ENCODE results near the gene UQCRQ. TPM values are rescaled to one million over a fixed set of nuclear protein-coding genes. Genes with fewer than 3 reads are reported as not detected.

The UQCRQ gene
- polyA plus RNA-seq, 2 of the 4 experiments (the other 2 are of a cell fraction) = 441 to 500 TPM

- FAIRE-seq (no peak), DNase-seq (ENCODE audit: low read depth in 1 of 2, low spot score in 1 of 2) (no peak), ATAC-seq (peak in 1 of 2 experiments; percentile 45; a peak in 2 of 6 replicates)
- Histone ChIP-seq H3K27ac (no peak overlapping the region), H3K9me3 (no peaks in the 10 kb centered on the region), H3K4me2 (no peak overlapping the region), H3K4me3 (no peak overlapping the region), H3K4me1 (no peaks in the 10 kb centered on the region)
- ChIA-PET POLR2A (no interaction called here), CTCF (interaction anchor here (0.7 kb wide), 2 partner anchors 9 to 164 kb away, joined by 3 read pairs; no protein-coding TSS in a partner anchor)
- WGBS (ENCODE audit: missing lambda C conversion rate) = 95% methylated on average over 3 of the region's 3 CpGs
- TF ChIP-seq TP53 (CRISPR knock-in tag; IDR thresholded peaks at IDR 0.05) (no peak), HDAC2 (IDR thresholded peaks at IDR 0.05) (no peak), HMGXB4 (CRISPR knock-in tag; IDR thresholded peaks at IDR 0.05; ENCODE audit: borderline replicate concordance) (no peak), RARB (CRISPR knock-in tag; IDR thresholded peaks at IDR 0.05) (no peak), REST (IDR thresholded peaks at IDR 0.05) (no peak), RAD21 (conservative IDR thresholded peaks at IDR 0.05 in 1 of 2, IDR thresholded peaks at IDR 0.05 in 1 of 2) (no peak), FOSB (CRISPR knock-in tag; IDR thresholded peaks at IDR 0.05) (no peak), EHMT2 (IDR thresholded peaks at IDR 0.05; ENCODE audit: low read depth) (no peak), E2F6 (IDR thresholded peaks at IDR 0.05; ENCODE audit: borderline replicate concordance, low read depth) (no peak), JUNB (IDR thresholded peaks at IDR 0.05) (no peak), BHLHE40 (IDR thresholded peaks at IDR 0.05; ENCODE audit: low read depth, low read length) (no peak), FOXS1 (CRISPR knock-in tag; IDR thresholded peaks at IDR 0.05) (no peak), CBX2 (IDR thresholded peaks at IDR 0.05; ENCODE audit: borderline replicate concordance, low read depth) (no peak), PHF8 (IDR thresholded peaks at IDR 0.05; ENCODE audit: borderline replicate concordance, low read depth) (no peak), ZC3H11A (IDR thresholded peaks at IDR 0.05) (no peak), CHD4 (IDR thresholded peaks at IDR 0.05; ENCODE audit: borderline replicate concordance) (no peak), SREBF2 (IDR thresholded peaks at IDR 0.05) (no peak)
These were observed 49.6 kb downstream of the UQCRQ start for GRCh38 chr5:132916086-132916485.

Small RNA genes lying within 50 kb of the gene (small RNA-seq; reads per million reads assigned to genes)
- gene RNA5SP192 = 0 reads per million in 6 experiments

Other genes with a start within 250 kb of the UQCRQ start
- not detected in 2 replicates for gene IL13, start 208.5 kb upstream of the UQCRQ start, polyA plus RNA-seq (2011; rRNA removed)
- 0.08 to 0.13 TPM in 2 of 3 replicates, not detected in the other for gene IL13, start 208.5 kb upstream of the UQCRQ start, polyA plus RNA-seq (2017; fragmentation: RNase III; extraction: RNeasy Plus Mini Kit Qiagen cat#74134 plus additional on column Dnase treatment)
- not detected in 2 replicates for gene IL4, start 192.7 kb upstream of the UQCRQ start, polyA plus RNA-seq (2011; rRNA removed)
- not detected in 3 replicates for gene IL4, start 192.7 kb upstream of the UQCRQ start, polyA plus RNA-seq (2017; fragmentation: RNase III; extraction: RNeasy Plus Mini Kit Qiagen cat#74134 plus additional on column Dnase treatment)
- 17.2 and 20.5 TPM in 2 replicates for gene KIF3A, start 129.1 kb upstream of the UQCRQ start, polyA plus RNA-seq (2011; rRNA removed)
- 12.8 to 15.6 TPM (median 13.8 TPM) in 3 replicates for gene KIF3A, start 129.1 kb upstream of the UQCRQ start, polyA plus RNA-seq (2017; fragmentation: RNase III; extraction: RNeasy Plus Mini Kit Qiagen cat#74134 plus additional on column Dnase treatment)
- 0.17 and 0.33 TPM in 2 replicates for gene CCNI2, start 119.2 kb upstream of the UQCRQ start, polyA plus RNA-seq (2011; rRNA removed)
- 0.07 to 0.26 TPM (median 0.17 TPM) in 3 replicates for gene CCNI2, start 119.2 kb upstream of the UQCRQ start, polyA plus RNA-seq (2017; fragmentation: RNase III; extraction: RNeasy Plus Mini Kit Qiagen cat#74134 plus additional on column Dnase treatment)
- gene SEPTIN8, start 89.4 kb upstream of the UQCRQ start, polyA plus RNA-seq (2011; rRNA removed) = 29.2 and 29.6 TPM in 2 replicates
- gene SEPTIN8, start 89.4 kb upstream of the UQCRQ start, polyA plus RNA-seq (2017; fragmentation: RNase III; extraction: RNeasy Plus Mini Kit Qiagen cat#74134 plus additional on column Dnase treatment) = 19.0 to 21.7 TPM (median 20.8 TPM) in 3 replicates
- 0.07 and 0.10 TPM in 2 replicates for gene SOWAHA, start 53.3 kb upstream of the UQCRQ start, polyA plus RNA-seq (2011; rRNA removed)
- 0.03 to 0.08 TPM (median 0.06 TPM) in 3 replicates for gene SOWAHA, start 53.3 kb upstream of the UQCRQ start, polyA plus RNA-seq (2017; fragmentation: RNase III; extraction: RNeasy Plus Mini Kit Qiagen cat#74134 plus additional on column Dnase treatment)
- 3.5 and 4.5 TPM in 2 replicates for gene SHROOM1, start 36.0 kb upstream of the UQCRQ start, polyA plus RNA-seq (2011; rRNA removed)
- 5.4 to 7.2 TPM (median 6.0 TPM) in 3 replicates for gene SHROOM1, start 36.0 kb upstream of the UQCRQ start, polyA plus RNA-seq (2017; fragmentation: RNase III; extraction: RNeasy Plus Mini Kit Qiagen cat#74134 plus additional on column Dnase treatment)
- 0.83 and 0.85 TPM in 2 replicates for gene GDF9, start 173 bp upstream of the UQCRQ start, polyA plus RNA-seq (2011; rRNA removed)
- 0.25 to 0.49 TPM (median 0.37 TPM) in 3 replicates for gene GDF9, start 173 bp upstream of the UQCRQ start, polyA plus RNA-seq (2017; fragmentation: RNase III; extraction: RNeasy Plus Mini Kit Qiagen cat#74134 plus additional on column Dnase treatment)
- gene LEAP2, start 7.0 kb downstream of the UQCRQ start, polyA plus RNA-seq (2011; rRNA removed) = 4.1 and 4.8 TPM in 2 replicates
- 1.6 to 2.1 TPM (median 2.0 TPM) in 3 replicates for gene LEAP2, start 7.0 kb downstream of the UQCRQ start, polyA plus RNA-seq (2017; fragmentation: RNase III; extraction: RNeasy Plus Mini Kit Qiagen cat#74134 plus additional on column Dnase treatment)
- 43.5 and 52.7 TPM in 2 replicates for gene AFF4, start 97.0 kb downstream of the UQCRQ start, polyA plus RNA-seq (2011; rRNA removed)
- gene AFF4, start 97.0 kb downstream of the UQCRQ start, polyA plus RNA-seq (2017; fragmentation: RNase III; extraction: RNeasy Plus Mini Kit Qiagen cat#74134 plus additional on column Dnase treatment) = 20.8 to 22.4 TPM (median 22.1 TPM) in 3 replicates
- 45.7 and 56.2 TPM in 2 replicates for gene ZCCHC10, start 159.9 kb downstream of the UQCRQ start, polyA plus RNA-seq (2011; rRNA removed)
- 27.1 to 28.3 TPM (median 28.3 TPM) in 3 replicates for gene ZCCHC10, start 159.9 kb downstream of the UQCRQ start, polyA plus RNA-seq (2017; fragmentation: RNase III; extraction: RNeasy Plus Mini Kit Qiagen cat#74134 plus additional on column Dnase treatment)
- 110 and 166 TPM in 2 replicates for gene HSPA4, start 185.4 kb downstream of the UQCRQ start, polyA plus RNA-seq (2011; rRNA removed)
- gene HSPA4, start 185.4 kb downstream of the UQCRQ start, polyA plus RNA-seq (2017; fragmentation: RNase III; extraction: RNeasy Plus Mini Kit Qiagen cat#74134 plus additional on column Dnase treatment) = 160 to 168 TPM (median 166 TPM) in 3 replicates

Measured in A549 (cell line).